ENCODE results near the gene GNG12. TPM values are rescaled to one million over a fixed set of nuclear protein-coding genes. Genes with fewer than 3 reads are reported as not detected.

GNG12 gene
- total RNA-seq, 1 experiment from 2014 or later, result 12.5 TPM

DNA sequence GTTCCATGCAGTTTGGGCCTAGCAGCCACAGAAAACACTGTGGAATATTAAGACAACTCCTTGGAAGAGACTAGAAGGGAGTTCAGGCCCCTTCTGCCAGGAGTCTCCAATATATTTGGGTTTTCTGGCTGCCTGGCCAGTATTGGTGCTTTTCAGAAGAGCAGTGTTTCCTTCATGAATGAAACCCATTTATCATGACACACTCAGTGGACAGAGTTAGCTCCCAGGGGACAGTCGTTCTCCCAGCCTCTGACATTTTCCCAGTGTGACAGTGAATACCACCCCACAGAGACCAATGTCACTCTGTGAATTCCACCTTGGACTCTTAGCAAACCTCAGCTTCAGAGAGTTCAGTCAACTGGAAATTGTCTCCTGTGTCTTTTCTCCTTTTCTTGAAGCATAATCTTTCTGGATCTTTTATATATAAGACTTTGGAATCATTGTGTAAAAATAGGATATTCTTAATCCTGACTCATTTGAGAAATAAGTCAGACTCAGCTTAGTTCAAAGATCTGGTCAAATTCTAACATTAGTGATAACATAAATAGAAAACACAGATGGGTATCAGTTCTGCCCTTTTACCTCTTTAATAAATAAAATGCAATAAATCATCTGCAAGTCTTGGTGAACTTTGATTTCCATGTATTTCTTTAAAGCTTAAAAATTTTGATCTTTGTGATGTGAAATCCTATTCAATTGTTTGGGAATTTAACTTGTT is 40.4 kb downstream of the GNG12 start:
- Mint-ChIP-seq H3K4me1 (ENCODE audit: low read depth, unreplicated experiment) (peaks cover 11% of the 10 kb centered on the region), H3K27me3 (ENCODE audit: insufficient read depth, unreplicated experiment) (no peaks in the 10 kb centered on the region), H3K36me3 (ENCODE audit: insufficient read depth, unreplicated experiment) (no peaks in the 10 kb centered on the region), H3K4me3 (ENCODE audit: unreplicated experiment) (no peak overlapping the region), H3K9me3 (ENCODE audit: unreplicated experiment) (no peaks in the 10 kb centered on the region), H3K27ac (ENCODE audit: unreplicated experiment) (no peak overlapping the region)
- peaks cover 9% of the 10 kb centered on the region for H3K4me1 ChIP-seq
- H3K36me3 ChIP-seq (ENCODE audit: control insufficient read depth, insufficient read depth, low read length), result no peaks in the 10 kb centered on the region
- BruUV-seq (replicated peaks), result no TSS peak
- no peak for DNase-seq
- H3K9me3 ChIP-seq, result no peaks in the 10 kb centered on the region
- intact Hi-C loops (cut with micrococcal nuclease; ENCODE audit: unreplicated experiment), result no loop called here
- POLR2A ChIA-PET, result no interaction called here
- no peaks in the 10 kb centered on the region for H3K27me3 ChIP-seq (replicated peaks; ENCODE audit: control insufficient read depth, insufficient read depth, low read length)
- CTCF ChIA-PET, result no interaction called here
- TF ChIP-seq, protein P1, sequence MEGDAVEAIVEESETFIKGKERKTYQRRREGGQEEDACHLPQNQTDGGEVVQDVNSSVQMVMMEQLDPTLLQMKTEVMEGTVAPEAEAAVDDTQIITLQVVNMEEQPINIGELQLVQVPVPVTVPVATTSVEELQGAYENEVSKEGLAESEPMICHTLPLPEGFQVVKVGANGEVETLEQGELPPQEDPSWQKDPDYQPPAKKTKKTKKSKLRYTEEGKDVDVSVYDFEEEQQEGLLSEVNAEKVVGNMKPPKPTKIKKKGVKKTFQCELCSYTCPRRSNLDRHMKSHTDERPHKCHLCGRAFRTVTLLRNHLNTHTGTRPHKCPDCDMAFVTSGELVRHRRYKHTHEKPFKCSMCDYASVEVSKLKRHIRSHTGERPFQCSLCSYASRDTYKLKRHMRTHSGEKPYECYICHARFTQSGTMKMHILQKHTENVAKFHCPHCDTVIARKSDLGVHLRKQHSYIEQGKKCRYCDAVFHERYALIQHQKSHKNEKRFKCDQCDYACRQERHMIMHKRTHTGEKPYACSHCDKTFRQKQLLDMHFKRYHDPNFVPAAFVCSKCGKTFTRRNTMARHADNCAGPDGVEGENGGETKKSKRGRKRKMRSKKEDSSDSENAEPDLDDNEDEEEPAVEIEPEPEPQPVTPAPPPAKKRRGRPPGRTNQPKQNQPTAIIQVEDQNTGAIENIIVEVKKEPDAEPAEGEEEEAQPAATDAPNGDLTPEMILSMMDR (IDR thresholded peaks at IDR 0.05; ENCODE audit: insufficient read depth in 1 of 2, low read depth in 1 of 2, low read length in 1 of 2, severe bottlenecking in 1 of 2, unreplicated experiment in 1 of 2), result no peak
- H3K4me3 ChIP-seq (ENCODE audit: low read depth, low read length), result no peak overlapping the region

DNA sequence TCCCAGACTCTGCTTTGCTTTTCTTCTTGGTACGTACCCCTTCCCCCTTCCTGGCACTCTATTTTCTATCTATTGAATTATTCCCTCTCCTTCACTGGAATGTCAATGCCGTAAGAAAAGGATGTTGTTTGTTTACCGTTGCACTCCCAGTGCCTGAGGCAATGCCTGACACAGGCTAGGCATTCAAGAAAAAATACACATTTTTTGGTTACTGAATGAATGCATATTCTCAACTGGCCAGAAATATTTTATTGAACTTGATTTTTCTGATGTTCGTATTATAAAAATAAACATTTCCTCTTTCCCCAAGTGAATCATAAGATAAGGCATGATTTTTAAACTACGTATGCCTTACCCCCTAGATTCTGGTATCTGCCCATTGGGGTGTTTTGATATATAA is 41.2 kb downstream of the GNG12 start:
- no peaks in the 10 kb centered on the region for H3K36me3 Mint-ChIP-seq (ENCODE audit: insufficient read depth, unreplicated experiment)
- Histone ChIP-seq H3K9me3 (no peaks in the 10 kb centered on the region), H3K4me1 (peaks cover 9% of the 10 kb centered on the region), H3K27me3 (replicated peaks; ENCODE audit: control insufficient read depth, insufficient read depth, low read length) (no peaks in the 10 kb centered on the region), H3K36me3 (ENCODE audit: control insufficient read depth, insufficient read depth, low read length) (no peaks in the 10 kb centered on the region), H3K4me3 (ENCODE audit: low read depth, low read length) (no peak overlapping the region)
- no peak for DNase-seq
- BruUV-seq (replicated peaks), result no TSS peak
- POLR2A ChIA-PET, result no interaction called here
- peak overlapping the region; percentile 43 for H3K27ac Mint-ChIP-seq (ENCODE audit: unreplicated experiment)
- H3K4me1 Mint-ChIP-seq (ENCODE audit: low read depth, unreplicated experiment), result peaks cover 11% of the 10 kb centered on the region
- TF ChIP-seq, protein P1 (IDR thresholded peaks at IDR 0.05; ENCODE audit: insufficient read depth in 1 of 2, low read depth in 1 of 2, low read length in 1 of 2, severe bottlenecking in 1 of 2, unreplicated experiment in 1 of 2), result no peak
- no peak overlapping the region for H3K4me3 Mint-ChIP-seq (ENCODE audit: unreplicated experiment)
- intact Hi-C loops (cut with micrococcal nuclease; ENCODE audit: unreplicated experiment), result no loop called here
- H3K9me3 Mint-ChIP-seq (ENCODE audit: unreplicated experiment), result no peaks in the 10 kb centered on the region
- H3K27me3 Mint-ChIP-seq (ENCODE audit: insufficient read depth, unreplicated experiment), result no peaks in the 10 kb centered on the region
- CTCF ChIA-PET, result no interaction called here

DNA sequence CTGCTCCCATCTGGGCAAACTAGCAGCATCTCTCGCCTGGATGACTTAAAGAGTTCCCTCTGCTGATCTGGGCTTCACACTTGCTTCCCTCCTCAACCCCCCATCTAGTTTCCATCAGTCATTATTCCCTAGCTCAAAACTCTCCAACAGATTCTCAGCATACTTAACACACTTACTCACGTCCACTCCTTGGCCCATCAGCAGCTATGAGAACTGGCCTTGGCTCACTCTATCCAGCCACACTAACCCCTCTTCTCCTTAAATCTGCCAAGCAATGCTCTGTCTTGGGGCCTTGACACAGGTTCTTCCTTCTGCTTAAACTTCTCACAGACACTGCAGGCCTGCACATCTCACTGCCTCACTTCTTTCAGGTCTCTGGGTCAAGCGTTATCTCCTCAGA is 41.6 kb downstream of the GNG12 start:
- no TSS peak for BruUV-seq (replicated peaks)
- CTCF ChIA-PET, result no interaction called here
- DNase-seq, result no peak
- no peak overlapping the region for H3K4me3 ChIP-seq (ENCODE audit: low read depth, low read length)
- no peaks in the 10 kb centered on the region for H3K27me3 ChIP-seq (replicated peaks; ENCODE audit: control insufficient read depth, insufficient read depth, low read length)
- no peaks in the 10 kb centered on the region for H3K27me3 Mint-ChIP-seq (ENCODE audit: insufficient read depth, unreplicated experiment)
- H3K4me1 Mint-ChIP-seq (ENCODE audit: low read depth, unreplicated experiment), result peaks cover 11% of the 10 kb centered on the region
- intact Hi-C loops (cut with micrococcal nuclease; ENCODE audit: unreplicated experiment), result no loop called here
- H3K9me3 ChIP-seq, result no peaks in the 10 kb centered on the region
- peaks cover 9% of the 10 kb centered on the region for H3K4me1 ChIP-seq
- H3K4me3 Mint-ChIP-seq (ENCODE audit: unreplicated experiment), result no peak overlapping the region
- TF ChIP-seq, protein P1 (IDR thresholded peaks at IDR 0.05; ENCODE audit: insufficient read depth in 1 of 2, low read depth in 1 of 2, low read length in 1 of 2, severe bottlenecking in 1 of 2, unreplicated experiment in 1 of 2), result no peak
- peak overlapping the region; percentile 43 for H3K27ac Mint-ChIP-seq (ENCODE audit: unreplicated experiment)
- POLR2A ChIA-PET, result no interaction called here
- no peaks in the 10 kb centered on the region for H3K9me3 Mint-ChIP-seq (ENCODE audit: unreplicated experiment)
- H3K36me3 Mint-ChIP-seq (ENCODE audit: insufficient read depth, unreplicated experiment), result no peaks in the 10 kb centered on the region
- no peaks in the 10 kb centered on the region for H3K36me3 ChIP-seq (ENCODE audit: control insufficient read depth, insufficient read depth, low read length)
